GM12878 (cell line): ENCODE results near the gene SYT14. TPM values are rescaled to one million over a fixed set of nuclear protein-coding genes. Genes with fewer than 3 reads are reported as not detected.

Experiments
- ATAC-seq: fragments of 200-7000 bp; cut with Tn5 transposase; 3 replicates; pipeline ENCODE4 v1.9.1; 2020; ENCODE audit warnings: mild to moderate bottlenecking, moderate library complexity
- BruUV-seq: library from RNA; stranded (reverse); fragments of 400-500 nt; replicated peaks from 2 replicates; lab custom pipeline; 2021; lab: Mats Ljungman, UMichigan
- CTCF ChIA-PET: fragments of 300-600 bp; sonication (Branson Sonifier 250); formaldehyde crosslinking; extraction: SDS; loops from one replicate; lab custom pipeline; 2021; ENCODE audit warnings: inconsistent platforms; lab: Yijun Ruan, JAX
- POLR2A ChIA-PET: fragments of 350-600 bp; formaldehyde crosslinking; extraction: SDS; loops from one replicate; lab custom pipeline; 2021; ENCODE audit warnings: inconsistent platforms; lab: Charles Lee
- RAD21 ChIA-PET: fragments of 300-600 bp; sonication (Branson Sonifier 250); formaldehyde crosslinking; loops from one replicate; lab custom pipeline; 2023; ENCODE audit warnings: antibody characterized with exemption; ENCODE audit not compliant: unreplicated experiment; lab: Charles Lee
- SMC1A ChIA-PET: fragments of 300-600 bp; sonication (Branson Sonifier 250); formaldehyde crosslinking; loops from one replicate; lab custom pipeline; 2023; ENCODE audit not compliant: unreplicated experiment, uncharacterized antibody; lab: Charles Lee
- DNase-seq: peaks from one replicate; pipeline ENCODE4 v3.0.0-alpha.2; 2011; ENCODE audit warnings: low read depth, low spot score
- FAIRE-seq: peaks from 3 replicates; lab custom pipeline; 2011; peaks lifted over from hg19 to GRCh38; lab: Jason Lieb, UNC
- H2AFZ ChIP-seq: 2 replicates; pipeline ENCODE4 v1.6.0; 2011; ENCODE audit warnings: low read depth, low read length, control low read depth; ENCODE audit not compliant: control insufficient read depth
- H3K27ac ChIP-seq: 2 replicates; pipeline ENCODE4 v1.5.1; 2011; ENCODE audit warnings: control low read depth; ENCODE audit not compliant: control insufficient read depth, insufficient read depth
- H3K27me3 ChIP-seq, 2 experiments: replicated peaks in 1 of 2; 2 replicates each; pipeline versions ENCODE4 v1.6.0 to v1.6.1; 2011; ENCODE audit warnings: low read length in 1 of 2; ENCODE audit not compliant: control insufficient read depth in 2 of 2, insufficient read depth in 2 of 2
- H3K36me3 ChIP-seq, 2 experiments: 2 replicates each; pipeline ENCODE4 v1.5.1; 2011; ENCODE audit warnings: low read length in 1 of 2; ENCODE audit not compliant: control insufficient read depth in 2 of 2, insufficient read depth in 2 of 2
- H3K4me1 ChIP-seq: 2 replicates; pipeline ENCODE4 v1.6.1; 2011; ENCODE audit warnings: mild to moderate bottlenecking, low read length, moderate library complexity, mixed read lengths; ENCODE audit not compliant: control insufficient read depth, insufficient read depth
- H3K4me2 ChIP-seq: 2 replicates; pipeline ENCODE4 v1.6.0; 2011; ENCODE audit warnings: control low read depth; ENCODE audit not compliant: control insufficient read depth, insufficient read depth
- H3K4me3 ChIP-seq: fragments of 200-600 bp; sonication (generic); 2 replicates; pipeline ENCODE4 v1.5.1; 2016
- H3K79me2 ChIP-seq: 2 replicates; pipeline ENCODE4 v1.6.0; 2011; ENCODE audit warnings: low read length; ENCODE audit not compliant: control insufficient read depth, insufficient read depth
- H3K9ac ChIP-seq: 2 replicates; pipeline ENCODE4 v1.8.0; 2011; ENCODE audit warnings: low read length, control low read depth, mixed read lengths; ENCODE audit not compliant: control insufficient read depth, insufficient read depth
- H3K9me3 ChIP-seq: replicated peaks from 3 replicates; pipeline ENCODE4 v1.5.1; 2011; ENCODE audit warnings: mild to moderate bottlenecking, low read length; ENCODE audit not compliant: control insufficient read depth, insufficient read depth
- H4K20me1 ChIP-seq: 2 replicates; pipeline ENCODE4 v1.6.0; 2011; ENCODE audit not compliant: control insufficient read depth, insufficient read depth
- ASH2L ChIP-seq: fragments of 300-600, 200-600 bp; sonication (generic); IDR thresholded peaks from 2 replicates; pipeline ENCODE4 v1.6.1; 2017; ENCODE audit warnings: low read depth, mild to moderate bottlenecking, borderline replicate concordance
- BMI1 ChIP-seq: fragments of 450-650 bp; IDR thresholded peaks from 2 replicates; pipeline ENCODE4 v1.6.1; 2016; ENCODE audit warnings: mild to moderate bottlenecking, moderate library complexity, borderline replicate concordance
- CBX5 ChIP-seq: sonication (generic); IDR thresholded peaks from 2 replicates; pipeline ENCODE4 v1.6.1; 2016; ENCODE audit warnings: low read depth, moderate library complexity, mild to moderate bottlenecking, inconsistent platforms
- E4F1 ChIP-seq: fragments of 450-650 bp; IDR thresholded peaks from 2 replicates; pipeline ENCODE4 v1.6.1; 2018; ENCODE audit warnings: borderline replicate concordance, mild to moderate bottlenecking; ENCODE audit not compliant: partially characterized antibody
- KAT2A ChIP-seq: conservative IDR thresholded peaks from 2 replicates; pipeline ENCODE4 v1.6.1; 2011; ENCODE audit warnings: low read depth, low read length; ENCODE audit not compliant: control insufficient read depth
- MEF2B ChIP-seq: fragments of 450-650 bp; IDR thresholded peaks from 2 replicates; pipeline ENCODE4 v1.6.1; 2018; ENCODE audit warnings: mild to moderate bottlenecking, moderate library complexity; ENCODE audit not compliant: partially characterized antibody, poor library complexity, severe bottlenecking
- NFYB ChIP-seq: IDR thresholded peaks from 2 replicates; pipeline ENCODE4 v1.6.1; 2011; ENCODE audit warnings: low read depth, mild to moderate bottlenecking, low read length, improper control_type of control experiment, moderate library complexity; ENCODE audit not compliant: insufficient read depth
- POLR2AphosphoS5 ChIP-seq: IDR thresholded peaks from 2 replicates; pipeline ENCODE4 v1.6.1; 2011; ENCODE audit warnings: mild to moderate bottlenecking, low read length, inconsistent platforms
- USF2 ChIP-seq: IDR thresholded peaks from 2 replicates; pipeline ENCODE4 v1.6.1; 2011; ENCODE audit warnings: low read depth, low read length, improper control_type of control experiment, borderline replicate concordance
- ZZZ3 ChIP-seq: IDR thresholded peaks from 2 replicates; pipeline ENCODE4 v1.6.1; 2011; ENCODE audit warnings: low read depth; ENCODE audit not compliant: control insufficient read depth, insufficient read length
- WGBS: methylation state at CpG from one replicate; pipeline ENCODE4 v1.1.6; 2016; ENCODE audit warnings: low lambda C conversion rate; ENCODE audit not compliant: insufficient replicate concordance, insufficient coverage; ENCODE audit errors: missing lambda C conversion rate; 5-methylcytosine and 5-hydroxymethylcytosine counted together
- in situ Hi-C: fragments of 300-500 bp; cut with MboI; formaldehyde crosslinking; loops from 9 replicates; pipeline ENCODE4 v1.14.3; 2018; ENCODE audit warnings: mixed read lengths
- intact Hi-C: fragments of 100-400 bp; cut with micrococcal nuclease; formaldehyde crosslinking; loops from one replicate; pipeline ENCODE4 v1.14.2; 2022; ENCODE audit not compliant: unreplicated experiment
- polyA plus RNA-seq, 11 experiments: library from polyadenylated mRNA; depleted of rRNA in 4 of 11; unstranded in 6 of 11; stranded (reverse) in 5 of 11; fragments of >200 nt; fragmentation: Nextera tagmentation in 4 of 11; fragmentation: Illumina TruSeq in 1 of 11; extraction: Ambion mirVana in 4 of 11; extraction: Trizol in 1 of 11; gene quantifications; 1 replicate in 1 of 11; 2 replicates in 10 of 11; pipeline versions ENCODE4 v1.2.1 to v1.2.3, GENCODE V29; 2011 to 2016; ENCODE audit warnings: inconsistent platforms in 2 of 11, missing spikeins in 2 of 11, low read depth in 1 of 11
- total RNA-seq, 4 experiments: library from RNA; depleted of rRNA in 3 of 4; stranded (reverse); fragments of >200 nt in 3 of 4; fragmentation: Illumina TruSeq in 1 of 4; extraction: Trizol in 1 of 4; gene quantifications; 2 replicates each; pipeline versions ENCODE4 v1.2.1 to v1.2.3, GENCODE V29; 2013 to 2021
- TF ChIP-seq, protein P1 (sequence below): IDR thresholded peaks from 2 replicates; pipeline ENCODE4 v1.6.1; 2012; ENCODE audit warnings: improper control_type of control experiment, low read depth, low read length; ENCODE audit not compliant: insufficient replicate concordance

SYT14 gene
- total and polyA plus RNA-seq, 10 of the 15 experiments (the other 5 are each of a cell fraction or from before 2014, with no cell fraction given): under 0.01 TPM; not detected in 9

- no peak overlapping the region for H3K4me3 ChIP-seq
- FAIRE-seq (no peak), ATAC-seq (no peak), DNase-seq (no peak)
- no TSS peak for BruUV-seq
- no peak overlapping the region for H3K9ac ChIP-seq
- no peaks in the 10 kb centered on the region for H3K79me2 ChIP-seq
- no peaks in the 10 kb centered on the region for H3K27me3 ChIP-seq
- WGBS: 0% methylated on average over 1 of the region's 1 CpG
- TF ChIP-seq E4F1 (no peak), ZZZ3 (no peak), POLR2AphosphoS5 (no peak), ASH2L (no peak), BMI1 (no peak), NFYB (no peak), KAT2A (no peak), MEF2B (no peak), USF2 (no peak), CBX5 (no peak)
- TF ChIP-seq, protein P1, sequence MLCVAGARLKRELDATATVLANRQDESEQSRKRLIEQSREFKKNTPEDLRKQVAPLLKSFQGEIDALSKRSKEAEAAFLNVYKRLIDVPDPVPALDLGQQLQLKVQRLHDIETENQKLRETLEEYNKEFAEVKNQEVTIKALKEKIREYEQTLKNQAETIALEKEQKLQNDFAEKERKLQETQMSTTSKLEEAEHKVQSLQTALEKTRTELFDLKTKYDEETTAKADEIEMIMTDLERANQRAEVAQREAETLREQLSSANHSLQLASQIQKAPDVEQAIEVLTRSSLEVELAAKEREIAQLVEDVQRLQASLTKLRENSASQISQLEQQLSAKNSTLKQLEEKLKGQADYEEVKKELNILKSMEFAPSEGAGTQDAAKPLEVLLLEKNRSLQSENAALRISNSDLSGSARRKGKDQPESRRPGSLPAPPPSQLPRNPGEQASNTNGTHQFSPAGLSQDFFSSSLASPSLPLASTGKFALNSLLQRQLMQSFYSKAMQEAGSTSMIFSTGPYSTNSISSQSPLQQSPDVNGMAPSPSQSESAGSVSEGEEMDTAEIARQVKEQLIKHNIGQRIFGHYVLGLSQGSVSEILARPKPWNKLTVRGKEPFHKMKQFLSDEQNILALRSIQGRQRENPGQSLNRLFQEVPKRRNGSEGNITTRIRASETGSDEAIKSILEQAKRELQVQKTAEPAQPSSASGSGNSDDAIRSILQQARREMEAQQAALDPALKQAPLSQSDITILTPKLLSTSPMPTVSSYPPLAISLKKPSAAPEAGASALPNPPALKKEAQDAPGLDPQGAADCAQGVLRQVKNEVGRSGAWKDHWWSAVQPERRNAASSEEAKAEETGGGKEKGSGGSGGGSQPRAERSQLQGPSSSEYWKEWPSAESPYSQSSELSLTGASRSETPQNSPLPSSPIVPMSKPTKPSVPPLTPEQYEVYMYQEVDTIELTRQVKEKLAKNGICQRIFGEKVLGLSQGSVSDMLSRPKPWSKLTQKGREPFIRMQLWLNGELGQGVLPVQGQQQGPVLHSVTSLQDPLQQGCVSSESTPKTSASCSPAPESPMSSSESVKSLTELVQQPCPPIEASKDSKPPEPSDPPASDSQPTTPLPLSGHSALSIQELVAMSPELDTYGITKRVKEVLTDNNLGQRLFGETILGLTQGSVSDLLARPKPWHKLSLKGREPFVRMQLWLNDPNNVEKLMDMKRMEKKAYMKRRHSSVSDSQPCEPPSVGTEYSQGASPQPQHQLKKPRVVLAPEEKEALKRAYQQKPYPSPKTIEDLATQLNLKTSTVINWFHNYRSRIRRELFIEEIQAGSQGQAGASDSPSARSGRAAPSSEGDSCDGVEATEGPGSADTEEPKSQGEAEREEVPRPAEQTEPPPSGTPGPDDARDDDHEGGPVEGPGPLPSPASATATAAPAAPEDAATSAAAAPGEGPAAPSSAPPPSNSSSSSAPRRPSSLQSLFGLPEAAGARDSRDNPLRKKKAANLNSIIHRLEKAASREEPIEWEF: no peak
- ChIA-PET SMC1A (no interaction called here), POLR2A (no interaction called here), RAD21 (no interaction called here), CTCF (no interaction called here)
- H2AFZ ChIP-seq: no peak overlapping the region
- H3K4me1 ChIP-seq: no peaks in the 10 kb centered on the region
- no peaks in the 10 kb centered on the region for H4K20me1 ChIP-seq
- in situ Hi-C loops: no loop called here
- intact Hi-C loops: no loop called here
- no peak overlapping the region for H3K4me2 ChIP-seq
- H3K27ac ChIP-seq: no peak overlapping the region
- H3K9me3 ChIP-seq: no peaks in the 10 kb centered on the region
- H3K36me3 ChIP-seq: no peaks in the 10 kb centered on the region
These were observed 115.1 kb downstream of the SYT14 start for GRCh38 chr1:210053126-210053525.
